BE2C (cell line): Measurements from ENCODE around the gene PGLYRP2.

ENCODE experiments used
- DNase-seq: peaks from one replicate; pipeline ENCODE4 v3.0.0-alpha.2; 2020
- H3K27me3 ChIP-seq: fragments of 250-450 bp; sonication (Bioruptor Pico); 2 replicates; pipeline ENCODE4 v1.5.1; 2020; ENCODE audit warnings: mild to moderate bottlenecking
- H3K36me3 ChIP-seq: fragments of 250-450 bp; sonication (Bioruptor Pico); 2 replicates; pipeline ENCODE4 v1.5.1; 2020; ENCODE audit warnings: mild to moderate bottlenecking
- H3K4me1 ChIP-seq: fragments of 250-450 bp; sonication (Bioruptor Pico); 2 replicates; pipeline ENCODE4 v1.5.1; 2020
- H3K4me3 ChIP-seq: 2 replicates; pipeline ENCODE4 v1.5.1; 2011; ENCODE audit warnings: low read depth, low read length
- H3K9me3 ChIP-seq: fragments of 250-450 bp; sonication (Bioruptor Pico); 2 replicates; pipeline ENCODE4 v1.5.1; 2020
- CTCF ChIP-seq: IDR thresholded peaks from 2 replicates; pipeline ENCODE4 v1.5.1; 2012; ENCODE audit warnings: mild to moderate bottlenecking, low read depth, low read length

Gene PGLYRP2

GRCh38 chr19:15421136-15421695 is 58.1 kb downstream of the PGLYRP2 start:
- no peak overlapping the region for H3K4me3 ChIP-seq
- no peaks in the 10 kb centered on the region; the same call in 1 of the 2 replicates for H3K9me3 ChIP-seq
- no peak for DNase-seq
- H3K36me3 ChIP-seq = peaks cover 49% of the 10 kb centered on the region
- no peaks in the 10 kb centered on the region for H3K27me3 ChIP-seq
- H3K4me1 ChIP-seq = peaks cover 14% of the 10 kb centered on the region
- no peak for TF ChIP-seq CTCF

- Histone ChIP-seq H3K4me1 (peaks cover 14% of the 10 kb centered on the region), H3K36me3 (peaks cover 50% of the 10 kb centered on the region), H3K4me3 (peak overlapping the region; percentile 44), H3K9me3 (no peaks in the 10 kb centered on the region; the same call in 1 of the 2 replicates), H3K27me3 (no peaks in the 10 kb centered on the region)
- TF ChIP-seq CTCF = no peak
- DNase-seq = no peak
Observed at GRCh38 chr19:15419413-15420025, 59.8 kb downstream of the PGLYRP2 start.
